Neural cell (in vitro differentiated cells): Measurements from ENCODE around the gene EPHA6. TPM values are rescaled to one million over a fixed set of nuclear protein-coding genes. Genes with fewer than 3 reads are reported as not detected.

Experiments
- H2AFZ ChIP-seq: fragments of 200-600, 300-800 bp; sonication (generic), shearing (Covaris generic); 2 replicates; pipeline ENCODE4 v1.6.0; 2014; ENCODE audit warnings: low read depth, mild to moderate bottlenecking, antibody characterized with exemption, low read length, moderate library complexity
- H3F3A ChIP-seq: fragments of 200-600 bp; shearing (Covaris generic); 2 replicates; pipeline ENCODE4 v1.6.1; 2016; ENCODE audit warnings: mild to moderate bottlenecking, moderate library complexity, mixed read lengths, antibody characterized with exemption, low read length; ENCODE audit not compliant: insufficient read depth, poor library complexity, severe bottlenecking
- H3K27ac ChIP-seq: fragments of 200-600, 300-800 bp; sonication (generic), shearing (Covaris generic); 2 replicates; pipeline ENCODE4 v1.5.1; 2014; ENCODE audit warnings: mild to moderate bottlenecking, low read length, moderate library complexity
- H3K27me3 ChIP-seq: fragments of 300-800, 200-600 bp; sonication (generic), shearing (Covaris generic); 2 replicates; pipeline ENCODE4 v1.6.0; 2014; ENCODE audit warnings: mild to moderate bottlenecking, low read depth, low read length, moderate library complexity; ENCODE audit not compliant: insufficient read depth
- H3K36me3 ChIP-seq: fragments of 300-800, 200-600 bp; sonication (generic), shearing (Covaris generic); 2 replicates; pipeline ENCODE4 v1.5.1; 2014; ENCODE audit warnings: mild to moderate bottlenecking, antibody characterized with exemption, low read length, moderate library complexity; ENCODE audit not compliant: insufficient read depth
- H3K4me2 ChIP-seq: fragments of 300-800, 200-600 bp; sonication (generic), shearing (Covaris generic); 2 replicates; pipeline ENCODE4 v1.6.0; 2014; ENCODE audit warnings: mild to moderate bottlenecking, low read length
- H3K4me3 ChIP-seq: fragments of 300-800, 200-600 bp; sonication (generic), shearing (Covaris generic); 2 replicates; pipeline ENCODE4 v1.5.1; 2014; ENCODE audit warnings: mild to moderate bottlenecking, low read length, moderate library complexity
- H3K79me2 ChIP-seq: fragments of 200-600 bp; shearing (Covaris generic); replicated peaks from 2 replicates; pipeline ENCODE4 v1.6.0; 2014; ENCODE audit warnings: mild to moderate bottlenecking, low read length, moderate library complexity; ENCODE audit not compliant: insufficient read depth
- H3K9ac ChIP-seq: fragments of 300-800, 200-600 bp; sonication (generic), shearing (Covaris generic); 2 replicates; pipeline ENCODE4 v1.6.1; 2016; ENCODE audit warnings: mild to moderate bottlenecking, low read length, mixed read lengths
- H3K9me2 ChIP-seq: fragments of 200-600 bp; shearing (Covaris generic); 2 replicates; pipeline ENCODE4 v1.6.1; 2016; ENCODE audit warnings: mild to moderate bottlenecking, low read length, mixed read lengths; ENCODE audit not compliant: insufficient read depth
- H3K9me3 ChIP-seq: fragments of 200-600, 300-800 bp; sonication (generic), shearing (Covaris generic); 2 replicates; pipeline ENCODE4 v1.6.1; 2016; ENCODE audit warnings: mild to moderate bottlenecking, mixed run types, low read length, moderate library complexity, mixed read lengths
- H4K20me1 ChIP-seq: fragments of 200-600 bp; shearing (Covaris generic); 2 replicates; pipeline ENCODE4 v1.6.1; 2016; ENCODE audit warnings: mild to moderate bottlenecking, mixed run types; ENCODE audit not compliant: insufficient read depth
- EP300 ChIP-seq: fragments of 450-650 bp; conservative IDR thresholded peaks from 2 replicates; pipeline ENCODE4 v1.6.1; 2014; ENCODE audit warnings: antibody characterized with exemption, mild to moderate bottlenecking, moderate library complexity; ENCODE audit not compliant: poor library complexity, severe bottlenecking
- EZH2 ChIP-seq: fragments of 200-600, 300-800 bp; shearing (Covaris generic), sonication (generic); IDR thresholded peaks from 2 replicates; pipeline ENCODE4 v1.6.1; 2014; ENCODE audit warnings: antibody characterized with exemption, low read length, borderline replicate concordance, mild to moderate bottlenecking; ENCODE audit not compliant: insufficient read depth, poor library complexity, severe bottlenecking
- MXI1 ChIP-seq: fragments of 450-650 bp; conservative IDR thresholded peaks from 2 replicates; pipeline ENCODE4 v1.6.1; 2014; ENCODE audit warnings: antibody characterized with exemption, mild to moderate bottlenecking; ENCODE audit not compliant: poor library complexity, severe bottlenecking
- POLR2AphosphoS5 ChIP-seq: IDR thresholded peaks from 2 replicates; pipeline ENCODE4 v1.6.1; 2012
- RAD21 ChIP-seq: fragments of 450-650 bp; conservative IDR thresholded peaks from 2 replicates; pipeline ENCODE4 v1.6.1; 2014; ENCODE audit warnings: antibody characterized with exemption, mild to moderate bottlenecking, moderate library complexity
- SMC3 ChIP-seq: fragments of 450-650 bp; conservative IDR thresholded peaks from 2 replicates; pipeline ENCODE4 v1.6.1; 2014; ENCODE audit warnings: antibody characterized with exemption, mild to moderate bottlenecking, moderate library complexity; ENCODE audit not compliant: poor library complexity
- TAF1 ChIP-seq: IDR thresholded peaks from 2 replicates; pipeline ENCODE4 v1.6.1; 2012; ENCODE audit warnings: low read depth
- polyA plus RNA-seq: library from polyadenylated mRNA; depleted of rRNA; stranded (reverse); fragments of >200 nt; gene quantifications from 2 replicates; pipeline ENCODE4 v1.2.3, GENCODE V29; 2014
- TF ChIP-seq, protein P1 (sequence below): IDR thresholded peaks from 2 replicates; pipeline ENCODE4 v1.6.1; 2012; ENCODE audit warnings: borderline replicate concordance
- TF ChIP-seq, protein P2 (sequence below): fragments of 450-650 bp; IDR thresholded peaks from 2 replicates; pipeline ENCODE4 v1.5.1; 2014; ENCODE audit warnings: antibody characterized with exemption, mild to moderate bottlenecking, moderate library complexity; ENCODE audit not compliant: poor library complexity, severe bottlenecking

EPHA6 gene
- polyA plus RNA-seq, 1 donor from 2014 or later, result 0.56 TPM

DNA sequence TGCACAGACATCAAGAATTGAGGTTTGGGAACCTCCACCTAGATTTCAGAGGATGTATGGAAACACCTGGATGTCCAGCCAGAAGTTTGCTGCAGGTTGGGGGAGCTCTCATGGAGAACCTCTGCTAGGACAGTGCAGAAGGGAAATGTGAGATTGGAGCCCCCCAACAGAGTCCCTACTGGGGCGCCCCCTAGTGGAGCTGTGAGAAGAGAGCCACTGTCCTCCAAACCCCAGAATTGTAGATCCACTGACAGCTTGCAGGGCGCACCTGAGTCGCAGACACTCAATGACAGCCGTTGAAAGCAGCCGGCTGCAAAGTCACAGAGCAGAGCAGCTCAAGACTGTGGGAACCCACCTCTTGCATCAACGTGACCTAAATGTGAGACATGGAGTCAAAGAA lies 34.6 kb upstream of the EPHA6 start:
- H3K27me3 ChIP-seq, result no peaks in the 10 kb centered on the region
- H3K4me2 ChIP-seq, result no peak overlapping the region
- no peak overlapping the region for H2AFZ ChIP-seq
- H3K9me3 ChIP-seq, result no peaks in the 10 kb centered on the region
- no peaks in the 10 kb centered on the region for H3F3A ChIP-seq
- no peaks in the 10 kb centered on the region for H3K36me3 ChIP-seq
- H3K9me2 ChIP-seq, result no peaks in the 10 kb centered on the region
- no peak overlapping the region for H3K27ac ChIP-seq
- no peaks in the 10 kb centered on the region for H3K79me2 ChIP-seq
- H4K20me1 ChIP-seq, result no peaks in the 10 kb centered on the region
- H3K9ac ChIP-seq, result no peak overlapping the region
- no peak for TF ChIP-seq EP300
- no peak overlapping the region for H3K4me3 ChIP-seq

DNA sequence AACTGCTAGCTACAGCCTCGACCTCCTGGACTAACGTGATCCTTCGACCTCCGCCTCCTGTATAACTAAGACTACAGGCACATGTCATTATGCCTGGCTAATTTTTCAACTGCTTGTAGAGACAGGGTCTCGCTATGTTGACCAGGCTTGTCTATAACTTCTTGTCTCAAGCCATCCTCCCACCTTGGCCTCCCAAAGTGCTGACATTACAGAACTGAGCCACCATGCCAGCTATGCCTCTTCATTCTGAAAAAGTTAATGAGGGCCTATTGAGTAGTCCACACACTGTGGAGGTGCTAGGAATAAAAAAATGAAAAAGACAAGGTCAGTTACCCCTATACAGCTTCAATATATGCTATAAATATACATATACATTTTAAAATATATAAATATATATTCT lies 18.3 kb upstream of the EPHA6 start:
- H3K9ac ChIP-seq, result no peak overlapping the region
- no peak for TF ChIP-seq EP300
- no peak for TF ChIP-seq TAF1
- TF ChIP-seq POLR2AphosphoS5, result no peak
- no peak for TF ChIP-seq RAD21
- TF ChIP-seq MXI1, result no peak
- TF ChIP-seq, protein P1, sequence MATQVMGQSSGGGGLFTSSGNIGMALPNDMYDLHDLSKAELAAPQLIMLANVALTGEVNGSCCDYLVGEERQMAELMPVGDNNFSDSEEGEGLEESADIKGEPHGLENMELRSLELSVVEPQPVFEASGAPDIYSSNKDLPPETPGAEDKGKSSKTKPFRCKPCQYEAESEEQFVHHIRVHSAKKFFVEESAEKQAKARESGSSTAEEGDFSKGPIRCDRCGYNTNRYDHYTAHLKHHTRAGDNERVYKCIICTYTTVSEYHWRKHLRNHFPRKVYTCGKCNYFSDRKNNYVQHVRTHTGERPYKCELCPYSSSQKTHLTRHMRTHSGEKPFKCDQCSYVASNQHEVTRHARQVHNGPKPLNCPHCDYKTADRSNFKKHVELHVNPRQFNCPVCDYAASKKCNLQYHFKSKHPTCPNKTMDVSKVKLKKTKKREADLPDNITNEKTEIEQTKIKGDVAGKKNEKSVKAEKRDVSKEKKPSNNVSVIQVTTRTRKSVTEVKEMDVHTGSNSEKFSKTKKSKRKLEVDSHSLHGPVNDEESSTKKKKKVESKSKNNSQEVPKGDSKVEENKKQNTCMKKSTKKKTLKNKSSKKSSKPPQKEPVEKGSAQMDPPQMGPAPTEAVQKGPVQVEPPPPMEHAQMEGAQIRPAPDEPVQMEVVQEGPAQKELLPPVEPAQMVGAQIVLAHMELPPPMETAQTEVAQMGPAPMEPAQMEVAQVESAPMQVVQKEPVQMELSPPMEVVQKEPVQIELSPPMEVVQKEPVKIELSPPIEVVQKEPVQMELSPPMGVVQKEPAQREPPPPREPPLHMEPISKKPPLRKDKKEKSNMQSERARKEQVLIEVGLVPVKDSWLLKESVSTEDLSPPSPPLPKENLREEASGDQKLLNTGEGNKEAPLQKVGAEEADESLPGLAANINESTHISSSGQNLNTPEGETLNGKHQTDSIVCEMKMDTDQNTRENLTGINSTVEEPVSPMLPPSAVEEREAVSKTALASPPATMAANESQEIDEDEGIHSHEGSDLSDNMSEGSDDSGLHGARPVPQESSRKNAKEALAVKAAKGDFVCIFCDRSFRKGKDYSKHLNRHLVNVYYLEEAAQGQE, result no peak
- no peak for TF ChIP-seq EZH2
- TF ChIP-seq SMC3, result no peak
- TF ChIP-seq, protein P2, sequence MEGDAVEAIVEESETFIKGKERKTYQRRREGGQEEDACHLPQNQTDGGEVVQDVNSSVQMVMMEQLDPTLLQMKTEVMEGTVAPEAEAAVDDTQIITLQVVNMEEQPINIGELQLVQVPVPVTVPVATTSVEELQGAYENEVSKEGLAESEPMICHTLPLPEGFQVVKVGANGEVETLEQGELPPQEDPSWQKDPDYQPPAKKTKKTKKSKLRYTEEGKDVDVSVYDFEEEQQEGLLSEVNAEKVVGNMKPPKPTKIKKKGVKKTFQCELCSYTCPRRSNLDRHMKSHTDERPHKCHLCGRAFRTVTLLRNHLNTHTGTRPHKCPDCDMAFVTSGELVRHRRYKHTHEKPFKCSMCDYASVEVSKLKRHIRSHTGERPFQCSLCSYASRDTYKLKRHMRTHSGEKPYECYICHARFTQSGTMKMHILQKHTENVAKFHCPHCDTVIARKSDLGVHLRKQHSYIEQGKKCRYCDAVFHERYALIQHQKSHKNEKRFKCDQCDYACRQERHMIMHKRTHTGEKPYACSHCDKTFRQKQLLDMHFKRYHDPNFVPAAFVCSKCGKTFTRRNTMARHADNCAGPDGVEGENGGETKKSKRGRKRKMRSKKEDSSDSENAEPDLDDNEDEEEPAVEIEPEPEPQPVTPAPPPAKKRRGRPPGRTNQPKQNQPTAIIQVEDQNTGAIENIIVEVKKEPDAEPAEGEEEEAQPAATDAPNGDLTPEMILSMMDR, result no peak
- H3K4me3 ChIP-seq, result no peak overlapping the region
- H3K27me3 ChIP-seq, result no peaks in the 10 kb centered on the region
- no peaks in the 10 kb centered on the region for H3K79me2 ChIP-seq
- H4K20me1 ChIP-seq, result no peaks in the 10 kb centered on the region
- no peaks in the 10 kb centered on the region for H3K9me2 ChIP-seq
- H3K27ac ChIP-seq, result no peak overlapping the region
- H3K4me2 ChIP-seq, result no peak overlapping the region
- H3K9me3 ChIP-seq, result no peaks in the 10 kb centered on the region
- no peaks in the 10 kb centered on the region for H3F3A ChIP-seq
- H2AFZ ChIP-seq, result no peak overlapping the region
- no peaks in the 10 kb centered on the region for H3K36me3 ChIP-seq

DNA sequence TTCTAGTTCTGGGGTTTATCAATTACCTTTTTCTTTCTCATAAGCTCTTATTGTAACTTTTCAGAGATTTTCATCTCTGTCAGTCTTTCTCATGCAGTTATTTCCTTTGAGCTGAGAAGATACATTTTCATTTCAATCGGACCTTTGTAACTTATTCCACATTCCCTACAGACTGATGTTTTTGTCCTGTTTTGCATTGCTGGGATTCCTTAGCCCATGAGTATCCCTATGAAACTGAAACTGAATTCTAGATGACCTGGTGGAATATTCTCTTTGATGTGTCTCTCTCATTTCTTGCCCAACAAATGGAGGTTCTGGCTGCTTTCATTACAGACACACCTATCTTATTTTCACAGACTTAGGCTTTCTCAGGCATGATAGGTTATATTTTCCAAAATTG lies 10.5 kb upstream of the EPHA6 start:
- H3K27me3 ChIP-seq, result no peaks in the 10 kb centered on the region
- no peaks in the 10 kb centered on the region for H3K79me2 ChIP-seq
- no peaks in the 10 kb centered on the region for H3K9me2 ChIP-seq
- no peak overlapping the region for H2AFZ ChIP-seq
- no peaks in the 10 kb centered on the region for H3F3A ChIP-seq
- no peaks in the 10 kb centered on the region for H3K36me3 ChIP-seq
- no peak overlapping the region for H3K4me3 ChIP-seq
- no peak for TF ChIP-seq SMC3
- TF ChIP-seq, protein P1, result no peak
- no peak for TF ChIP-seq EP300
- no peak for TF ChIP-seq TAF1
- TF ChIP-seq RAD21, result no peak
- no peak for TF ChIP-seq POLR2AphosphoS5
- TF ChIP-seq MXI1, result no peak
- TF ChIP-seq, protein P2, result no peak
- no peak for TF ChIP-seq EZH2
- H3K9me3 ChIP-seq, result no peaks in the 10 kb centered on the region
- H3K4me2 ChIP-seq, result no peak overlapping the region
- H3K27ac ChIP-seq, result no peak overlapping the region
- no peak overlapping the region for H3K9ac ChIP-seq
- H4K20me1 ChIP-seq, result no peaks in the 10 kb centered on the region
